Mesenchymal stem cell (in vitro differentiated cells and primary cell): ENCODE data around the gene DEFB132.
"Not testable (repeated sequence)": the region's sequence is repeated elsewhere in the genome, so short reads cannot be mapped to it uniquely, and the experiment has no call there.

ENCODE experiments used
- DNase-seq: peaks from one replicate; pipeline ENCODE4 v3.0.0-alpha.2; 2013
- H2AFZ ChIP-seq: one replicate; pipeline ENCODE4 v1.6.1; 2013; ENCODE audit warnings: low read depth, mild to moderate bottlenecking, control low read depth, inconsistent platforms, low read length, moderate library complexity
- H2AK5ac ChIP-seq: 2 replicates; pipeline ENCODE4 v1.6.1; 2013; ENCODE audit warnings: low read length, moderate library complexity, mild to moderate bottlenecking, inconsistent platforms; ENCODE audit not compliant: severe bottlenecking
- H2BK120ac ChIP-seq: one replicate; pipeline ENCODE4 v1.6.1; 2013; ENCODE audit warnings: low read depth, mild to moderate bottlenecking, inconsistent platforms, low read length, moderate library complexity
- H2BK12ac ChIP-seq, 2 experiments: one replicate each; pipeline ENCODE4 v1.6.1; 2013; ENCODE audit warnings: inconsistent platforms in 2 of 2, low read length in 2 of 2, mild to moderate bottlenecking in 2 of 2, moderate library complexity in 2 of 2, control low read depth in 1 of 2
- H2BK15ac ChIP-seq: one replicate; pipeline ENCODE4 v1.6.1; 2013; ENCODE audit warnings: mild to moderate bottlenecking, low read depth, inconsistent platforms; ENCODE audit not compliant: poor library complexity, severe bottlenecking
- H2BK5ac ChIP-seq: 2 replicates; pipeline ENCODE4 v1.6.1; 2013; ENCODE audit warnings: low read depth, mild to moderate bottlenecking, low read length, control low read depth, inconsistent platforms; ENCODE audit not compliant: poor library complexity, severe bottlenecking
- H3K14ac ChIP-seq, 2 experiments: one replicate each; pipeline ENCODE4 v1.6.1; 2013; ENCODE audit warnings: inconsistent platforms in 2 of 2, low read length in 2 of 2, control low read depth in 1 of 2, mild to moderate bottlenecking in 1 of 2, moderate library complexity in 1 of 2
- H3K18ac ChIP-seq, 2 experiments: one replicate each; pipeline ENCODE4 v1.6.1; 2013; ENCODE audit warnings: inconsistent platforms in 2 of 2, low read length in 2 of 2, control low read depth in 1 of 2, low read depth in 1 of 2, mild to moderate bottlenecking in 1 of 2
- H3K23ac ChIP-seq, 2 experiments: one replicate each; pipeline ENCODE4 v1.6.1; 2013; ENCODE audit warnings: inconsistent platforms in 2 of 2, low read length in 2 of 2, mild to moderate bottlenecking in 2 of 2, moderate library complexity in 2 of 2, control low read depth in 1 of 2
- H3K27ac ChIP-seq: 2 replicates; pipeline ENCODE4 v1.5.1; 2013; ENCODE audit warnings: mild to moderate bottlenecking, moderate library complexity, low read length, control low read depth, inconsistent platforms; ENCODE audit not compliant: poor library complexity, severe bottlenecking
- H3K27me3 ChIP-seq, 2 experiments: 2 replicates each; pipeline versions ENCODE4 v1.6.1 to v1.7.0; 2013; ENCODE audit warnings: low read length in 2 of 2, mild to moderate bottlenecking in 2 of 2, moderate library complexity in 2 of 2, control low read depth in 1 of 2, inconsistent platforms in 1 of 2; ENCODE audit not compliant: control insufficient read depth in 1 of 2, insufficient read depth in 1 of 2
- H3K36me3 ChIP-seq, 2 experiments: 2 replicates each; pipeline versions ENCODE4 v1.6.1 to v1.7.0; 2013; ENCODE audit warnings: low read length in 2 of 2, control low read depth in 1 of 2, inconsistent platforms in 1 of 2, low read depth in 1 of 2, mild to moderate bottlenecking in 1 of 2; ENCODE audit not compliant: insufficient read depth in 2 of 2, control insufficient read depth in 1 of 2
- H3K4ac ChIP-seq, 2 experiments: one replicate each; pipeline ENCODE4 v1.6.1; 2013; ENCODE audit warnings: inconsistent platforms in 2 of 2, low read length in 2 of 2, mild to moderate bottlenecking in 2 of 2, moderate library complexity in 2 of 2, control low read depth in 1 of 2, low read depth in 1 of 2
- H3K4me1 ChIP-seq: 2 replicates; pipeline ENCODE4 v1.6.1; 2013; ENCODE audit warnings: low read depth, low read length, control low read depth; ENCODE audit not compliant: control insufficient read depth, insufficient read depth
- H3K4me2 ChIP-seq: 2 replicates; pipeline ENCODE4 v1.6.1; 2013; ENCODE audit warnings: low read length, mild to moderate bottlenecking, inconsistent platforms; ENCODE audit not compliant: poor library complexity, severe bottlenecking
- H3K4me3 ChIP-seq, 2 experiments: 2 replicates each; pipeline versions ENCODE4 v1.5.1 to v1.7.0; 2013; ENCODE audit warnings: low read length in 2 of 2, mild to moderate bottlenecking in 2 of 2, control low read depth in 1 of 2, low read depth in 1 of 2; ENCODE audit not compliant: insufficient read depth in 1 of 2
- H3K79me1 ChIP-seq: replicated peaks from 2 replicates; pipeline ENCODE4 v1.6.1; 2013; ENCODE audit warnings: mild to moderate bottlenecking, control low read depth, low read length, inconsistent platforms; ENCODE audit not compliant: poor library complexity, severe bottlenecking
- H3K9ac ChIP-seq: 2 replicates; pipeline ENCODE4 v1.7.0; 2013; ENCODE audit warnings: mild to moderate bottlenecking, low read length, moderate library complexity
- H3K9me3 ChIP-seq: 2 replicates; pipeline ENCODE4 v1.7.0; 2013; ENCODE audit warnings: mild to moderate bottlenecking, low read length; ENCODE audit not compliant: control insufficient read depth
- H4K8ac ChIP-seq: one replicate; pipeline ENCODE4 v1.6.1; 2013; ENCODE audit warnings: inconsistent platforms, mild to moderate bottlenecking, low read length, moderate library complexity
- H4K91ac ChIP-seq: one replicate; pipeline ENCODE4 v1.6.1; 2013; ENCODE audit warnings: mild to moderate bottlenecking, low read length, inconsistent platforms
- WGBS: methylation state at CpG from one replicate; pipeline ENCODE4 v1.1.7; 2013; ENCODE audit warnings: mixed read lengths; 5-methylcytosine and 5-hydroxymethylcytosine counted together

The DEFB132 gene

GRCh38 chr20:252801-253200 is 4.7 kb upstream of the DEFB132 start:
- Histone ChIP-seq H3K4me2 (no peak overlapping the region), H3K4me3 (no peak overlapping the region), H3K14ac (no peak overlapping the region), H3K18ac (no peak overlapping the region), H4K91ac (no peak overlapping the region), H3K27ac (no peak overlapping the region), H4K8ac (no peak overlapping the region), H3K9me3 (peaks cover 4% of the 10 kb centered on the region), H2BK12ac (no peak overlapping the region), H2AK5ac (no peak overlapping the region), H3K79me1 (no peaks in the 10 kb centered on the region), H2BK15ac (no peak overlapping the region), H3K36me3 (no peaks in the 10 kb centered on the region), H3K23ac (no peak overlapping the region), H3K4me1 (no peaks in the 10 kb centered on the region), H3K4ac (no peak overlapping the region), H3K27me3 (peaks cover 6 to 49% of the 10 kb centered on the region in 2 experiments), H3K9ac (no peak overlapping the region), H2AFZ (no peak overlapping the region), H2BK120ac (no peak overlapping the region), H2BK5ac (no peak overlapping the region)
- DNase-seq = no peak
- WGBS = 38% methylated on average over 2 of the region's 2 CpGs

- not testable (repeated sequence) for H3K27ac ChIP-seq, H3K18ac ChIP-seq, H3K4me2 ChIP-seq, H3K4ac ChIP-seq, H3K36me3 ChIP-seq, H3K9ac ChIP-seq, H2BK12ac ChIP-seq, H2AFZ ChIP-seq, H3K23ac ChIP-seq, H2BK5ac ChIP-seq, H3K9me3 ChIP-seq, H4K91ac ChIP-seq, H4K8ac ChIP-seq, H2BK15ac ChIP-seq, DNase-seq, H2BK120ac ChIP-seq, H2AK5ac ChIP-seq, H3K4me3 ChIP-seq, H3K79me1 ChIP-seq, H3K14ac ChIP-seq, H3K4me1 ChIP-seq
- H3K27me3 ChIP-seq = peaks cover 12 to 56% of the 10 kb centered on the region in 2 experiments
- 37% methylated on average over 4 of the region's 6 CpGs for WGBS
Measured at GRCh38 chr20:253447-253846, 4.1 kb upstream of the DEFB132 start.

GRCh38 chr20:258269-258858 is 840 bp downstream of the DEFB132 start:
- WGBS = 66% methylated on average over 4 of the region's 4 CpGs
- Histone ChIP-seq H2BK12ac (no peak overlapping the region), H3K9ac (no peak overlapping the region)

GRCh38 chr20:258963-259362 is 1.4 kb downstream of the DEFB132 start:
- 61% methylated on average over 8 of the region's 8 CpGs for WGBS
- no peak overlapping the region for H3K23ac ChIP-seq
- H4K91ac ChIP-seq = no peak overlapping the region
- H2BK120ac ChIP-seq = no peak overlapping the region
- no peaks in the 10 kb centered on the region for H3K4me1 ChIP-seq
- no peak overlapping the region for H2BK5ac ChIP-seq
- H3K4me3 ChIP-seq = no peak overlapping the region
- H4K8ac ChIP-seq = no peak overlapping the region
- H2BK12ac ChIP-seq = no peak overlapping the region
- H3K18ac ChIP-seq = no peak overlapping the region
- H2AFZ ChIP-seq = no peak overlapping the region
- peaks cover 34 to 62% of the 10 kb centered on the region in 2 experiments for H3K27me3 ChIP-seq
- H3K14ac ChIP-seq = no peak overlapping the region
- no peak overlapping the region for H3K4ac ChIP-seq
- no peak overlapping the region for H2AK5ac ChIP-seq
- H3K27ac ChIP-seq = no peak overlapping the region
- H3K4me2 ChIP-seq = no peak overlapping the region
- H3K36me3 ChIP-seq = no peaks in the 10 kb centered on the region
- peak; percentile 30 for DNase-seq
- H2BK15ac ChIP-seq = no peak overlapping the region
- H3K9me3 ChIP-seq = no peaks in the 10 kb centered on the region
- H3K9ac ChIP-seq = no peak overlapping the region
- no peaks in the 10 kb centered on the region for H3K79me1 ChIP-seq

More at GRCh38 chr20:258269-258858, 840 bp downstream of the DEFB132 start:
- H3K9me3 ChIP-seq = no peaks in the 10 kb centered on the region
- no peak overlapping the region for H3K23ac ChIP-seq
- H3K27ac ChIP-seq = no peak overlapping the region
- no peak overlapping the region for H4K8ac ChIP-seq
- no peaks in the 10 kb centered on the region for H3K36me3 ChIP-seq
- H3K79me1 ChIP-seq = no peaks in the 10 kb centered on the region
- no peak overlapping the region for H2AK5ac ChIP-seq
- no peak overlapping the region for H3K18ac ChIP-seq
- H3K14ac ChIP-seq = peak overlapping the region in 1 of 2 experiments; percentile 41
- no peaks in the 10 kb centered on the region for H3K4me1 ChIP-seq
- H2BK15ac ChIP-seq = no peak overlapping the region
- H4K91ac ChIP-seq = no peak overlapping the region
- no peak overlapping the region for H3K4me3 ChIP-seq
- H3K27me3 ChIP-seq = peaks cover 28 to 56% of the 10 kb centered on the region in 2 experiments
- H2AFZ ChIP-seq = no peak overlapping the region
- H2BK5ac ChIP-seq = no peak overlapping the region
- no peak for DNase-seq
- no peak overlapping the region for H2BK120ac ChIP-seq
- H3K4ac ChIP-seq = no peak overlapping the region
- no peak overlapping the region for H3K4me2 ChIP-seq
